Renal pelvis (tissue), 4 donors: ENCODE measurements around the gene MAGI2. TPM values are rescaled to one million over a fixed set of nuclear protein-coding genes. Genes with fewer than 3 reads are reported as not detected.

Experiments
- DNase-seq: peaks from one replicate; pipeline ENCODE4 v3.0.0-alpha.2; 2013
- polyA plus RNA-seq, 3 donors: library from polyadenylated mRNA; unstranded; fragments of 120-200 nt; gene quantifications; one replicate each; pipeline ENCODE4 v1.2.1, GENCODE V29; 2013; ENCODE audit not compliant: insufficient read length in 3 of 3

The MAGI2 gene
- polyA plus RNA-seq, 3 donors: 33.9 to 41.0 (median 34.3) TPM

GRCh38 chr7:79386688-79387422, 66.6 kb downstream of the MAGI2 start:
- DNase-seq: no peak

GRCh38 chr7:79381921-79382320, 71.5 kb downstream of the MAGI2 start:
- no peak for DNase-seq

GRCh38 chr7:79377097-79377496, 76.4 kb downstream of the MAGI2 start:
- no peak for DNase-seq

GRCh38 chr7:79376299-79377025, 77.0 kb downstream of the MAGI2 start:
- DNase-seq: no peak

- no peak for DNase-seq
Measured at GRCh38 chr7:79361214-79361613, 92.3 kb downstream of the MAGI2 start.

- DNase-seq: no peak
Measured at GRCh38 chr7:79359827-79360226, 93.6 kb downstream of the MAGI2 start.

- DNase-seq: no peak
Measured at GRCh38 chr7:79357101-79357500, 96.4 kb downstream of the MAGI2 start.

- no peak for DNase-seq
Measured at GRCh38 chr7:79353720-79354468, 99.6 kb downstream of the MAGI2 start.

- no peak for DNase-seq
Measured at GRCh38 chr7:79352323-79352722, 101.1 kb downstream of the MAGI2 start.

- DNase-seq: no peak
Measured at GRCh38 chr7:79347351-79347750, 106.1 kb downstream of the MAGI2 start.

- DNase-seq: no peak
Measured at GRCh38 chr7:79341902-79342301, 111.6 kb downstream of the MAGI2 start.

- no peak for DNase-seq
Measured at GRCh38 chr7:79340212-79340611, 113.3 kb downstream of the MAGI2 start.

- DNase-seq: no peak
Measured at GRCh38 chr7:79339208-79339925, 114.1 kb downstream of the MAGI2 start.

GRCh38 chr7:79337717-79338116, 115.8 kb downstream of the MAGI2 start:
- no peak for DNase-seq

GRCh38 chr7:79334841-79335240, 118.6 kb downstream of the MAGI2 start:
- no peak for DNase-seq

- DNase-seq: no peak
Measured at GRCh38 chr7:79334334-79334733, 119.1 kb downstream of the MAGI2 start.

- DNase-seq: no peak
Measured at GRCh38 chr7:79332091-79332490, 121.4 kb downstream of the MAGI2 start.

GRCh38 chr7:79329464-79329863, 124.0 kb downstream of the MAGI2 start:
- DNase-seq: no peak

GRCh38 chr7:79320741-79321473, 132.6 kb downstream of the MAGI2 start:
- no peak for DNase-seq

GRCh38 chr7:79319369-79319768, 134.1 kb downstream of the MAGI2 start:
- DNase-seq: no peak

- DNase-seq: no peak
Measured at GRCh38 chr7:79317728-79318127, 135.7 kb downstream of the MAGI2 start.
